Measurements from ENCODE around the gene PRKAG2. TPM values are rescaled to one million over a fixed set of nuclear protein-coding genes. Genes with fewer than 3 reads are reported as not detected.
A peak's percentile ranks its signal among the peaks of the same experiment; 100 is the strongest.

PRKAG2 gene
- total RNA-seq, 1 donor from 2014 or later: 55.4 TPM

- DNase-seq (ENCODE audit: low spot score): no peak
These were observed 180.9 kb downstream of the PRKAG2 start for GRCh38 chr7:151695951-151696541.

DNA sequence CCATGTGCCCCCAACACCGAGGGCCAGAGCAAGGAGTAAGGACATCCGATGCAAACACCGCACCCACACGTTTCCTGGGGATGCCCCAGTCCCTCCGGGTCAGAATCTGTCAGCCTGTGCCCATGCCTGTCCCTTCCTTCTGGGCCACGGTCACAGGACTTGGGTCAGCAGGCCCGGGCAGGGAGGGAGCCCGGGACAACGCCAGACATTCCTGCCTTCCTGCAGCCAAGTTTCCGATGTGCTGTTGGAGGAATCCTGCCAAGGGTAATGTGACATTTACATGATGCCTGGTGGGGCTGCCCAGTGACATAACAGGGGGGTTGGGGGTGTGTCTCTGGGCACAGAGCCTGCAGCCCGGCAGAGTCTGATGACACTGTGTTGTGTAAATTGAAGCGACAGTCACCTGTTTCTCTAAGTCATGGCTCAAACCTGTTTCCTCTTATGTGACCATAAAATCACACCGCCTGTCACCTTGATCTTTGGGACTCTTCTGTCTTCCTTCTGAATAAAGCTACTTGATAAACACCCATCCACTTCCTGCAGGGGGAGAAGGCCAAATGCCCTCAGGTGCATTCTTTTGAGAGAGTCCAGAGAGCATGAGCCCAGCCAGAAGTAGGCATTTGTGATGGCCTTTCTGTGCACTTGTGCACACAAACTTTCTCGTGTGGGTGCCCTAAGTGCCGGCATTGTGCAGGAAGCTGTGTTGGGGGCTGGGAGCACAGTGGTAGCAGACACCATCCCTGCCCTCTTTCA, 181.9 kb downstream of the PRKAG2 start:
- DNase-seq (ENCODE audit: low spot score): peak; percentile 75

DNA sequence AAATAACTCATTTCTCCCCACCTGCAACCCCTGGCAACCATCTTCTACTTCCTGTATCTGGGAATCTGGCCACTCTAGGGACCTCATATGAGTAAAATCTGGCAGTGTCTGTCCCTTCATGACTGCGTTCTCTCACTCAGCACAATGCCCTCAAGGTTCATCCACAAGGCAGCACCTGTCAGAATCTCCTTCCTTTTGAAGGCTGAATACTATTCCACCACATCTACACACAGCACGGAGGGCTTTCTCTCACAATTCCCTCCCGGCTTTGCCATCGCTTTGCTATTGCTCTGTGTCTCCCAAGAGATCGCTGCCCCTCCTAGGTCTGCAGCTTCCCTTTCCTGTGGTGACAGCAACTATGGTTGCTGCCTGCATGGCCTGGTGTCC, 182.5 kb downstream of the PRKAG2 start:
- DNase-seq (ENCODE audit: low spot score): no peak

DNA sequence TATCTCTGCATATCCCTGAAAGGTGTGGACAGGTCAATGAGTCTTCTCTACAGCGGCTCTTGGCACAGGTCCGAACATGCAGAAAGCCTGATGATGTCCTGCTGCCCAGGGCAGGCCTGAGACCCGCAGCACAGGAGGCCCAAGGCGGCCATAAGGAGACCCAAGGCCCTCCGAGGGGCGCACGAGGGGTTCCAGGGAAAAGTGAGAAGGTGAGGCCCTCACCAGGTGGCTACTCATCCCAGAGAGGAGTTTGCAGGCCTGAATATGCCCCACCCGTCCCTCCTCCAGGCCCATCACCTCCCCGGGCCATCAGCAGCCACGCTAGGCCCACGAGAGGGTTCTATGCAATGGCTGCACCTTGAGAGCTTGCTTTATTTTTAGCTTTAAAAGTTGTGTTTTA, 183.8 kb downstream of the PRKAG2 start:
- DNase-seq (ENCODE audit: low spot score): no peak

DNA sequence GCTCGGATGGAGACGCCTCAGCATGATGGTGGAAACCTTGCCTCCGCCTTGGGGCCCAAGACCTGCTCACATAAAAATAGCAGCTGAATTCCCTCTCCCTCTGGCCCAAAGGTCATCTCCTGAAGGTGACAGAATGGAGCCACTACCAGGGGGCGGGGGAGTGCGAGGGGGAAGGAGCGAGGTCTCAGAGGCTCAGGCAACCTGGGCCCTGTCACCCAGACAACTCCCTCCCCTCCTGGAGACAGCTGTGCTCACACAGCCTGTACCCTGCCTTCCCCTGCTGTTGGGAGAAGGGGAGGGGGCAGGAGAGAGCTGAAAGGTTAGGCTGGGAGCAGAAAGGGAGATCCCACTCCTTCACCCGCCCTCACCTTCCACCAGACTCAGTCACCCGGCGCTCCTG, 184.2 kb downstream of the PRKAG2 start:
- DNase-seq (ENCODE audit: low spot score): no peak

DNA sequence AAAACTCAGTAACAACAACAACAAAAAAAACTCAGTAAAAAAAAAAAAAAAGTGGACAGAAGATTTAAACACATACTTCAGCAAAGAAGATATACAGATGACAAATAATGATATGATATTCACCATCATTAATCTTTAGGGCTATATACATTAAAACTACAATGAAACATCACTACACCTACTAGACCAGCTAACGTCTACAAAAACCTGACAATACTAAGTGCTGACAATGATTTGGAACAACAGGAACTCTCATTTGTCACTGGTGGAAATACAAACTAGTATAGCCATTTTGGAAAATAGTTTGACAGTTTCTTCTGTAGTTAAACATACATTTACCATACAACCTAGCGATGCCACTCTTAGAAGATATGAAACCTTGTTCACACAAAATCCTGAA, 185.5 kb downstream of the PRKAG2 start:
- DNase-seq (ENCODE audit: low spot score): no peak

DNA sequence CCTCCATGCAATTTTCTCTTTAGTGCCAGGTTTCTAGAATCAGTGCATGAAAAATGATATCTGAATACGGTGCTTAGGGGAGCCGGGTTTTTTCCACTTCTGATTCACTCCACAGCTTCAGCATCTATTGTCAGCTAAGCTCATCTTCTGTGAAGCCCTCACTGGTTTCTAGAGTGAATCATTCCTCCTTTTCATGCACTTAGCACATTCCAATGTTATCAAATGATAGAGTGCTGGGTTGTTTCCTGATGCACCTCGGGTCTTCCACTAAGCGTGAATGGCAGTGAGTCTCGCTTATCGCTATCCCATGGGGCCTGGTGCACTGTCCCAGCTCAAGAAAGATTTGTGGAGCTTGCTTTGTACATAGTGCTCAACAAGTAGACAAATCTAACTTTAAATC, 186.3 kb downstream of the PRKAG2 start:
- no peak for DNase-seq (ENCODE audit: low spot score)

- no peak for DNase-seq (ENCODE audit: low spot score)
These were observed 187.5 kb downstream of the PRKAG2 start for GRCh38 chr7:151689196-151689971.

DNA sequence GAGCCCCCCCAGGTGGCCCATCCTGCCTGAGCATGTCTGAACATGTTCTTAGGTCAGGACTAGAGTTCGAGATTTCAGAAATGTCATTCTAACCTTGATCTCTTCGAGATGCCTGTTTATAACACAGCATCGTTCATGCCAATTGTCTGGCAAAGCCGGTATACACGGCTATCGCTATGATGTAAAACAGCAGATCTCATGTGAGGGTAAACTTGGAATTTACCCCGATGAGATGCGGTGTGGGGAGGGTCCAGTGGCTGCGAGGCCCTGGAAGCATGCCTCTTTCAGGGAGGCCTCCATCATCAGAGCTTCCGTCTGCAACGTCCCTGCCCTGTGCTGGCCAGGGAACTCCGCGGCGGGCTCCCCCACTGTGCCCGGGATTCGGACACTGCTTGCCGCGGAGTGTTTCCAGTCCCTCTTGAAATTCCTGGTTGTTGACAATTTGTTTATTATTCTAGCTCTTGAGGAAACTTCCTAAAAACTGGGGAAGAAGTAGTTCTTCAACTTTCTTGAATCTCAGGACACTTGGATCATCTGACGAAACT, 188.6 kb downstream of the PRKAG2 start:
- no peak for DNase-seq (ENCODE audit: low spot score)

GRCh38 chr7:151687523-151688235, 189.2 kb downstream of the PRKAG2 start:
- DNase-seq (ENCODE audit: low spot score): peak; percentile 80

- no peak for DNase-seq (ENCODE audit: low spot score)
These were observed 190.1 kb downstream of the PRKAG2 start for GRCh38 chr7:151686826-151687225.

- no peak for DNase-seq (ENCODE audit: low spot score)
These were observed 190.7 kb downstream of the PRKAG2 start for GRCh38 chr7:151686016-151686766.

DNA sequence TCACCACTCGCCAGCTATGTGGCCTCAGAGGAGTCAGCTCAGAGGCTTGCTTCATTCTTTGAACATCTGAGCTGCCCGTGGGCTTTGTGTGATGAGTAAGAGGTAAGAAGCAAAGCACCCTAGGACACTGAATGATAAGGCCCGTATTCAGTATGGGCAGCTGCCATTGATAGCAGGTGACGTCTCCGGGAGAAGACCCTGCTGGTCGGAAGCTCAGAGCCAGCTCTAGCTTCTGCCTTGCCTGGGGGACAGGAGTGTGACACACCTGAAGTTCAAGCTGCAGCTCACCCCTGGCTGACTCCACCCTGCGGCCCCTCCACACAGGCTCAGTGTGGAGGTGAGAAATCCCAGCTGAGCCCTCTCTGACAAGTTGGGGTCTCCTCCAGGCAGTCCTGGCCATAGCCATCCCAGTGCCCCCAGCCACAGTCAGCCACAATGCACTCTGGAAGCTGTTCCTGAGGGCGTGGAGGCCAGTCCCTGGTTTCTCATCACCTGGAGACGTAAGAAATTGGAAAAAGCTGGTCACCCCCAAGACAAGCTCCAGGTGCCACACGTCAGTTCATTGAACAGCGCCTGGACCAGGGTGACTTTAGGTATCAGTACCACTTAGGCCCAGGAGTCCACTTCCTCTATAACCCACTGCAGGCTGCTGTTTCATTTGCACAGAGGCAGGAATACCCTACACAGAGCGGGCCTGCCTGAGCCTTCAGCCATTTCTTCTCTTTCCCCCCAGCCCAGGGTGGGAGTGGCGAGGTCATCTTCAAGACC, 192.3 kb downstream of the PRKAG2 start:
- DNase-seq (ENCODE audit: low spot score): no peak

DNA sequence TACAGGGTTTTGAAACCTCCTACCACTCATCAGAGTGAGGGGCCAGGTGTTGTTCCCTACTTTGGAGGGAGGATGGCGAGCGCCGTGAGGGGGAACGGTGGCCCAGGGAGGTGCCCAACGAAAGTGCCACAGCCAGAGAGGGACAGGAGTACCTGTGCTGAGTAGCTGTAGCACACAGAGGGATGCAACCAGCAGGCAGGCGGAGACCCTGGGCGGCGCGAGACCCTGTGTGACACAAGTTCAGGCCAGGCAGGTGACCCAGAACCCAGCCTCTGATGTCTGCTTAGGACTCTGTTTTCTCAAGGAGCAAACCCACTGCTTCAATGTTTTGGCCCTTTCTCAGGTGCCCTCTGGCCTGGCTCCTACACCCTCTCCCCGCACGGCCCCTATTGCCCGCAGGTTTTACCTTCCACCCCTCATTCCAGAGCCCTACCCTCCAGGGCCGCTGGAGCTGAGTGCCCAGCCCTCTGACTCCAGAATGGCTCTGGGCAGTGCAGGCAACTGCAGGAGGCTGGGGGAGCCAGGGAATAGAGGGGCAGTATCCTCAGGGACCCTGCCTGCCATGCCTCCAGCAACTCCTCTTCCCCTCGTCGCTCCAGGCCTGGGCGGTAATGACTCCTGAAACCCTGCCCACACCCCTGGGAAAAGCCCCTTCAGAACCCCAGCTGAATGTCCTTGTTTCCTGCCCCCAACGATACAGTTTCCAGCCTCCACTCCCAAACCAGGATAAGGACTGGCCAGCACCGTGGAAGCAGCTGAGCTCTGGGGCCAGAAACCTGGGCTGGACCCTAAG, 193.1 kb downstream of the PRKAG2 start:
- DNase-seq (ENCODE audit: low spot score): no peak

GRCh38 chr7:151682831-151683614, 193.9 kb downstream of the PRKAG2 start:
- no peak for DNase-seq (ENCODE audit: low spot score)

GRCh38 chr7:151681726-151682125, 195.2 kb downstream of the PRKAG2 start:
- no peak for DNase-seq (ENCODE audit: low spot score)

GRCh38 chr7:151680810-151681209, 196.1 kb downstream of the PRKAG2 start:
- no peak for DNase-seq (ENCODE audit: low spot score)

GRCh38 chr7:151679881-151680612, 196.9 kb downstream of the PRKAG2 start:
- DNase-seq (ENCODE audit: low spot score): no peak

Measured in ureter (tissue), 1 donor.